Cardiac muscle cell (in vitro differentiated cells and primary cell): ENCODE results near the gene GALNT10. TPM values are rescaled to one million over a fixed set of nuclear protein-coding genes. Genes with fewer than 3 reads are reported as not detected.

Experiments used
- DNase-seq, 2 donors: peaks; one replicate each; pipeline versions ENCODE4 v3.0.0 to v3.0.0-alpha.2; 2010 to 2017; ENCODE audit warnings: low read depth in 1 of 2, low spot score in 1 of 2
- H3K27ac ChIP-seq: fragments of 200-600 bp; sonication (generic); 2 replicates; pipeline ENCODE4 v1.5.1; 2016
- H3K27me3 ChIP-seq: fragments of 200-600 bp; sonication (generic); 2 replicates; pipeline ENCODE4 v1.6.0; 2016; ENCODE audit warnings: control low read depth
- H3K36me3 ChIP-seq: fragments of 200-600 bp; sonication (generic); 2 replicates; pipeline ENCODE4 v1.5.1; 2016; ENCODE audit warnings: control low read depth
- H3K4me1 ChIP-seq: fragments of 200-600 bp; sonication (generic); 2 replicates; pipeline ENCODE4 v1.8.1; 2017; ENCODE audit warnings: low read depth, mild to moderate bottlenecking, mixed run types
- H3K4me3 ChIP-seq: fragments of 200-600 bp; sonication (generic); 2 replicates; pipeline ENCODE4 v1.5.1; 2016; ENCODE audit warnings: mild to moderate bottlenecking
- H3K9me3 ChIP-seq: fragments of 200-600 bp; sonication (generic); 2 replicates; pipeline ENCODE4 v1.5.1; 2017; ENCODE audit warnings: low read depth, mild to moderate bottlenecking, control low read depth
- polyA plus RNA-seq: library from polyadenylated mRNA; unstranded; fragments of >200 nt; fragmentation: Nextera tagmentation; extraction: Ambion mirVana; gene quantifications from 2 replicates; pipeline ENCODE4 v1.2.1, GENCODE V29; 2016
- total RNA-seq: library from RNA; depleted of rRNA; stranded (reverse); fragments of >200 nt; gene quantifications from 2 replicates; pipeline ENCODE4 v1.2.3, GENCODE V29; 2016
- TF ChIP-seq, protein P1 (sequence below): IDR thresholded peaks from 2 replicates; pipeline ENCODE4 v1.5.1; 2012; ENCODE audit warnings: low read depth, mild to moderate bottlenecking, low read length

GALNT10 gene
- total and polyA plus RNA-seq, 2 experiments from 2014 or later, result 8.2 TPM

DNA sequence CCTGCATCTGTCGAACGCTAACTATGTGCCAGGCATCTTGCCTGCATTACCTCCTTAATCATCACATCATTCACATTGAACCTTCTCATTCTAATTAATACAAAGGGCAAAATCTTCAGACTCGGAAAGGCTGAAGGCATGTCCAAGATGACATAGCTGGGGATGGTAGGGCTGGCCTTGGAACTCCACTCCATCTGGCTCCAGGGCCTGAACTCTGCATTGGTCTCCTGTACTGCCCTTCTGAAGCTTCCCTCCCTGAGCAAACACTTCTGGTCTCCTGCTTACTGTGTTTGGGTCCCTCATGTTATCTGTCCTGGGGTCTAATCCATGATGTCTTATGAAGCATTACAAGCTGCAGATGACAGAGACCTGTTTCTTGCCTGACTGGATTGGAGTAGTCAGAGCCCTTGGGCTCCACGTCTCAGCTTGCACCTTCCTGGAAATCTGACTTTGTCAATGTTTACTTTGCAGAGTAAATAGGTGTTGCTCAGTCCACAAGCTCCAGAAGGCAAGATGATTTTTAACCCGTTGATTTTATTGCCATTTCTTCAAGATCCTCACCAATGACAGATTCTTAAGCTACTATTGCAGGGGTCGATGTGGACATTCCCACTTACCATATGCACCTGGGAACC is 106.1 kb downstream of the GALNT10 start:
- H3K27me3 ChIP-seq, result no peaks in the 10 kb centered on the region
- H3K4me3 ChIP-seq, result no peak overlapping the region
- H3K36me3 ChIP-seq, result no peaks in the 10 kb centered on the region
- H3K4me1 ChIP-seq, result no peaks in the 10 kb centered on the region
- DNase-seq, result no peak
- H3K9me3 ChIP-seq, result no peaks in the 10 kb centered on the region
- H3K27ac ChIP-seq, result no peak overlapping the region
- TF ChIP-seq, protein P1, sequence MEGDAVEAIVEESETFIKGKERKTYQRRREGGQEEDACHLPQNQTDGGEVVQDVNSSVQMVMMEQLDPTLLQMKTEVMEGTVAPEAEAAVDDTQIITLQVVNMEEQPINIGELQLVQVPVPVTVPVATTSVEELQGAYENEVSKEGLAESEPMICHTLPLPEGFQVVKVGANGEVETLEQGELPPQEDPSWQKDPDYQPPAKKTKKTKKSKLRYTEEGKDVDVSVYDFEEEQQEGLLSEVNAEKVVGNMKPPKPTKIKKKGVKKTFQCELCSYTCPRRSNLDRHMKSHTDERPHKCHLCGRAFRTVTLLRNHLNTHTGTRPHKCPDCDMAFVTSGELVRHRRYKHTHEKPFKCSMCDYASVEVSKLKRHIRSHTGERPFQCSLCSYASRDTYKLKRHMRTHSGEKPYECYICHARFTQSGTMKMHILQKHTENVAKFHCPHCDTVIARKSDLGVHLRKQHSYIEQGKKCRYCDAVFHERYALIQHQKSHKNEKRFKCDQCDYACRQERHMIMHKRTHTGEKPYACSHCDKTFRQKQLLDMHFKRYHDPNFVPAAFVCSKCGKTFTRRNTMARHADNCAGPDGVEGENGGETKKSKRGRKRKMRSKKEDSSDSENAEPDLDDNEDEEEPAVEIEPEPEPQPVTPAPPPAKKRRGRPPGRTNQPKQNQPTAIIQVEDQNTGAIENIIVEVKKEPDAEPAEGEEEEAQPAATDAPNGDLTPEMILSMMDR, result no peak

DNA sequence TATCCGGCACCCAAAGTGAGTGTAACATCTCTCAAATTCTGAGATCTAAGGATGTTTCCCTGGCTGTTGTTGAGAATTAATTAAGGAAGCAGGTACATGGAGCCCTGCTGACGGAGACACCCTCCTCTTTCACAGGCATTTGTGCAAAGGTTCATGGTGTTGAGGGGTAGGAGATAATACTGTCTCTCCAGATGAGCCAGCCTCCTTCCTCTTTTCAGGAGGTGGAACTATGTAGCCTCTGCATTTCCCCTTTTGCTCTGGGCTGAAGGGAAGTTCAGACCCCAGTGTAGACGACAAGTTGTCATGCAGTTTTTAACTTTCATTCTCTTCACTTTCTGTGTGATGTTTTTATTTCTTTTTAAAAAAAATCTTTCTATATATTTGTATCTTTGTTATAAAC is 107.5 kb downstream of the GALNT10 start:
- Histone ChIP-seq H3K36me3 (no peaks in the 10 kb centered on the region), H3K4me3 (no peak overlapping the region), H3K9me3 (no peaks in the 10 kb centered on the region), H3K4me1 (no peaks in the 10 kb centered on the region), H3K27me3 (no peaks in the 10 kb centered on the region), H3K27ac (no peak overlapping the region)
- no peak for DNase-seq
- TF ChIP-seq, protein P1, result no peak

DNA sequence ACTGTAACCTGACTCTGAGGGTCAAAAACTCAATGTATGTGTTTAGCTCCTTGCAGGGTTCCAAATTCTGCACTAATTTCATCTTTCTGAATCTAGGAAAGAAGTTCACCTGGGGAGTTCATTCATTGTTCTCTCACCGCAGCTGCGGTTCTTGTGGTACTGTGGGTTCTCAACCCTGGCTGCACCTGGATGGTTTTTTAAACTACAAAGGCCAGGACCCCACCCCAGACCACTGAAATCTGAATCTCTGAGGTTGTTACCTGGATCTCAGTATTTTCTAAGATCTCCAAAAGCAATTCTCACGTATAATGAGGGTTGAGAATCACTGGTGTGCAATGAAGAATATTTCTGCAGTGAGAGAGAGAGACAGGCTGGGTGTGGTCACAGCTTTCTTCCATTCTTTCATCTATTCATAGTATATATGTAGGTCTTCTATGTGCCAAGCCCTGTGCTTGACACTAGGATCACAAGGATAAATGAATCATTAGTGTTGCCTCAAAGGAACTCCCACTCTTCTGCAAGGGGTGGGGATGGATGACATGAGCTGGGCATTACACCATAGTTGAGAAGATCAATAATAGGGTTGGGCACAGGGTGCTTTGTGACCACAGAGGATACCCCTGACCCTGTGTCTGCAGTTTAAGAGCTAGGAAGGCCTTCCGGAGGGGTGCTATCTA is 109.8 kb downstream of the GALNT10 start:
- no peaks in the 10 kb centered on the region for H3K9me3 ChIP-seq
- H3K4me3 ChIP-seq, result no peak overlapping the region
- no peak overlapping the region for H3K27ac ChIP-seq
- DNase-seq, result no peak
- H3K27me3 ChIP-seq, result no peaks in the 10 kb centered on the region
- no peaks in the 10 kb centered on the region for H3K36me3 ChIP-seq
- TF ChIP-seq, protein P1, result no peak
- H3K4me1 ChIP-seq, result no peaks in the 10 kb centered on the region

DNA sequence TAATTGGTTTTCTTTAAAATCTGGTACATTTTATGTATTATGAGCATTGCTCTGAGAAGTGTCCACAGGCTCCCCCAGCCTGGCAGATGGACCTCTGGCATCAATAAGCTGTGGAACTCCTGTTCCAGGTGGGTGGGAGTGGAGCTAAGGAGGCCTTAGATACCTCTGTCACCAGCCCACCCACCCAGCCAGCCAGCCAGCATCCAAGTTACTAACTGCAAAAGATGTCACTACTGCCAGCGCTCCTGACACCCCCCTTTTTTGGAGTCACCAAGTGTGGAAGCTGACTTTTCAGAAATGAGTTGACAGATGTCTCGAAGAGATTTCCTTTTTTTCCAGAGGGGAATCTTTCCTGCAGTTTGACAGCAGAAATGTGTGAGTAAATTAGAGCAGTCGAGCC is 111.2 kb downstream of the GALNT10 start:
- H3K9me3 ChIP-seq, result no peaks in the 10 kb centered on the region
- H3K4me1 ChIP-seq, result no peaks in the 10 kb centered on the region
- TF ChIP-seq, protein P1, result no peak
- no peak overlapping the region for H3K27ac ChIP-seq
- H3K27me3 ChIP-seq, result no peaks in the 10 kb centered on the region
- H3K36me3 ChIP-seq, result no peaks in the 10 kb centered on the region
- no peak overlapping the region for H3K4me3 ChIP-seq
- DNase-seq, result no peak

DNA sequence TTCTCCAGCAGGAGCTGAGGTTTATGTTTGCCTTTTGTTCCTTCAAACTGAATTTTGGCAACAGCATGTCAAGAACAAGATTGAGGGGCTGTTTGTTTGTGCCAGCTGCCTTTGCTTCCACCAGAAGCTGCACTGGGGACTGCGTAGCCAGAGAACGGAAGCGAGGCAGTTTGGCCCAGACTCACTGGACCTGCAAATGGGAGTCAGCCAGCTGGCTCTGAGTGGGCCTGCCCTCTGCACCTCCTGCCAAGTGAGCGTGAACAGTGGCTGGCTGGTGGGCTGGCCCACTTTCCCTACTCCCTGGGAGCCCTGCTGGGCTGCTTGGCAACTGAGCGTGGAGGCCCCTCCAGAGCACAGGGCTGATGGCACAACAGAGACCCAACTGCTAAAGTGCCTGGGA is 111.6 kb downstream of the GALNT10 start:
- no peaks in the 10 kb centered on the region for H3K36me3 ChIP-seq
- H3K9me3 ChIP-seq, result no peaks in the 10 kb centered on the region
- H3K27me3 ChIP-seq, result no peaks in the 10 kb centered on the region
- no peak overlapping the region for H3K4me3 ChIP-seq
- peak in 1 of 2 donors; percentile 50 for DNase-seq
- no peaks in the 10 kb centered on the region for H3K4me1 ChIP-seq
- no peak overlapping the region for H3K27ac ChIP-seq
- TF ChIP-seq, protein P1, result no peak
